GM12878 (cell line): Measurements from ENCODE around the gene PPP1R3F.

Experiments
- ATF7 ChIP-seq: fragments of 450-650 bp; IDR thresholded peaks from 2 replicates; pipeline ENCODE4 v1.6.1; 2016; ENCODE audit warnings: low read depth, mild to moderate bottlenecking
- EZH2 ChIP-seq: IDR thresholded peaks from 2 replicates; pipeline ENCODE4 v1.6.1; 2012; ENCODE audit warnings: low read depth, mild to moderate bottlenecking, control low read depth, inconsistent platforms, low read length, borderline replicate concordance; ENCODE audit not compliant: control insufficient read depth
- GATAD2B ChIP-seq: fragments of 450-650 bp; conservative IDR thresholded peaks from 2 replicates; pipeline ENCODE4 v1.6.1; 2017; ENCODE audit warnings: low read depth, mild to moderate bottlenecking, moderate library complexity
- HDAC2 ChIP-seq: fragments of 200-600 bp; sonication (generic); IDR thresholded peaks from 2 replicates; pipeline ENCODE4 v1.6.1; 2017
- JUND ChIP-seq: IDR thresholded peaks from 2 replicates; pipeline ENCODE4 v1.6.1; 2012; ENCODE audit warnings: low read depth, mild to moderate bottlenecking, low read length, improper control_type of control experiment, moderate library complexity
- POLR2A ChIP-seq: IDR thresholded peaks from 2 replicates; pipeline ENCODE4 v1.6.1; 2011; ENCODE audit warnings: low read depth, mild to moderate bottlenecking, low read length
- POLR2AphosphoS5 ChIP-seq: IDR thresholded peaks from 2 replicates; pipeline ENCODE4 v1.6.1; 2011; ENCODE audit warnings: mild to moderate bottlenecking, low read length, inconsistent platforms
- SIN3A ChIP-seq: IDR thresholded peaks from 2 replicates; pipeline ENCODE4 v1.6.1; 2012; ENCODE audit warnings: low read depth, low read length, improper control_type of control experiment
- SMC3 ChIP-seq: IDR thresholded peaks from 2 replicates; pipeline ENCODE4 v1.6.1; 2011; ENCODE audit warnings: low read length, improper control_type of control experiment, borderline replicate concordance
- YY1 ChIP-seq: IDR thresholded peaks from 2 replicates; pipeline ENCODE4 v1.6.1; 2011; ENCODE audit warnings: low read depth, mild to moderate bottlenecking, low read length
- TF ChIP-seq, protein P1 (sequence below): fragments of 450-650 bp; IDR thresholded peaks from 2 replicates; pipeline ENCODE4 v1.6.1; 2016; ENCODE audit warnings: mild to moderate bottlenecking

- TF ChIP-seq, protein P1, sequence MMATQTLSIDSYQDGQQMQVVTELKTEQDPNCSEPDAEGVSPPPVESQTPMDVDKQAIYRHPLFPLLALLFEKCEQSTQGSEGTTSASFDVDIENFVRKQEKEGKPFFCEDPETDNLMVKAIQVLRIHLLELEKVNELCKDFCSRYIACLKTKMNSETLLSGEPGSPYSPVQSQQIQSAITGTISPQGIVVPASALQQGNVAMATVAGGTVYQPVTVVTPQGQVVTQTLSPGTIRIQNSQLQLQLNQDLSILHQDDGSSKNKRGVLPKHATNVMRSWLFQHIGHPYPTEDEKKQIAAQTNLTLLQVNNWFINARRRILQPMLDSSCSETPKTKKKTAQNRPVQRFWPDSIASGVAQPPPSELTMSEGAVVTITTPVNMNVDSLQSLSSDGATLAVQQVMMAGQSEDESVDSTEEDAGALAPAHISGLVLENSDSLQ, result no peak
- TF ChIP-seq JUND, result no peak
- no peak for TF ChIP-seq POLR2A
- TF ChIP-seq SIN3A, result no peak
- no peak for TF ChIP-seq ATF7
- no peak for TF ChIP-seq POLR2AphosphoS5
- no peak for TF ChIP-seq GATAD2B
- no peak for TF ChIP-seq SMC3
- no peak for TF ChIP-seq YY1
- TF ChIP-seq HDAC2, result no peak
- TF ChIP-seq EZH2, result no peak
Observed at GRCh38 chrX:49282647-49283011, 13.0 kb downstream of the PPP1R3F start.
